CD4-positive, alpha-beta T cell treated with Interleukin-6 for 4 hours (primary cell): ENCODE data around the gene SCP2.

Experiments used
- DNase-seq: peaks from one replicate; pipeline ENCODE4 v3.0.0-alpha.2; 2020; ENCODE audit warnings: mixed read lengths

SCP2 gene

DNA sequence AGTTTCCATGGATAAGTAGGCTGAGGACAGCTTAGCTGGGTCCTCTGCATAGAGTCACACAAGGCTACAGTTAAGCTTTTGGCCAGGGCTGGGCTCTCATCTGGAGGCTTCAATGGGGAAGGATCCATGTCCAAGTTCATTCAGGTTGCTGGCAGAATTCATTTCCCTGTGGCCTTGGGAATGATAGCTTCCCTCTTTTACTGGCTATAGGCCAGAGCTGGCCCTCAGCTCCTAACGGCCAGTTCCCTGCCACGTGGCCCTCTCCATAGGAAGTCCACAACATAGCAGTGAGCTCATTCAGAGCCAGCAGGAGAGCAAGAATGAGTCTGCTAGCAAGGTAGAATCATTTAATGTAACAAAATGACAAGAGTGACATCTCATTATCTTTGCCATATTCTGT, 119.9 kb downstream of the SCP2 start:
- DNase-seq, result no peak

GRCh38 chr1:53047737-53048736, 121.0 kb downstream of the SCP2 start:
- DNase-seq, result no peak

GRCh38 chr1:53048960-53049573, 122.0 kb downstream of the SCP2 start:
- no peak for DNase-seq

DNA sequence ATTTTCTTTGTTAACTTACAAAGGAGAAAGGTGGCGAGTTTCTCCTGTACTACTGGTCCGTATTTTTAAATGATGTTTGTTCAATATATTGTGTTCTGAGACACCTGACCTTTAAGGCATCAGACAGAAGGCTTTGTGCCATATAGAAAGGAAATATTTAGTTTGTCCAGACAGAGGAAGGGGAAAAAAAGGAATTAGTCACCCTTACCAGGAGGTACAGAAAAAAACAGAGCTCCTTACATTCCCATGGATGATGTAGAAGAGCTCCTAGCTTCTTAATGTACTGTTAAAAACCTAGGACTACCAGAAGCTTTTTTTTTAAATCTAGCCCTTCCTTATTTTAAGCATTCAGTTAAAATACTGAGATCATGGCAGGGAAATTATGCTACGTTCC, 122.5 kb downstream of the SCP2 start:
- DNase-seq, result no peak

DNA sequence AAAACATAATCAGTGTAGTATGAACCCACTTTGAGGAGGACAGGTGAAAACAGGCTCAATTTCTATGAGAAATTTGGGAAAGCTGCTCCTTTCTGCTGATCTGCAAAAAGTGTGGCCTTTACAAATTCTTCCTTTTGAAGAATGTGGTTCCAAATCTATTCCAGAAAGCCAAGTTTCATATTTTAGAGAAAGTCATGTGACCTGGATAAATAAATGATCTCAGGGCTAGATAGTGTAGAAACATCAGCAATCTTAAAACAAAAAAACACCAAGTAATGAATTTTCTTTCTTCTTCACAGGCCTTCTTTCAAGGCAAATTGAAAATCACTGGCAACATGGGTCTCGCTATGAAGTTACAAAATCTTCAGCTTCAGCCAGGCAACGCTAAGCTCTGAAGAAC, 123.2 kb downstream of the SCP2 start:
- DNase-seq, result no peak

DNA sequence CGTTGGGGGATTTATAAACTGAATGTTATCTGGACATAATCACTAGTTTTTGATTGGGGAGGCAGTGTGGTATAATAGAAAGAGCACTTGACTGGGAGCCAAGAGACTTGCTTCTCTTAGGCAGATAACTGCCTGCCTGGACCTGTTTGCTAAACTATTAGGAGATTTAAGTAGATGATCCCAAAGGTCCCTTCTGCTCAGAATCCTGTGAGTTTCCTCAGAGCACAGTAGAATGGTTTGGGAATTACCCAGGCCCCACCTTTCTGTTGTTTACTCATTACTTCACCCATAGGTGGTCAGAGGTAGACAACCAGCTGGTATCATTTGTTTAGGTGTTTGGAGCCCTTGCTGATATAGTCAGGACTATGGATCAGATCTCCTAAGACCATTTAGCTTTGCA, 124.6 kb downstream of the SCP2 start:
- no peak for DNase-seq

GRCh38 chr1:53057127-53057526, 130.1 kb downstream of the SCP2 start:
- no peak for DNase-seq

- no peak for DNase-seq
These were observed 133.5 kb downstream of the SCP2 start for GRCh38 chr1:53060579-53060978.

GRCh38 chr1:53061123-53061858, 134.2 kb downstream of the SCP2 start:
- DNase-seq, result no peak

DNA sequence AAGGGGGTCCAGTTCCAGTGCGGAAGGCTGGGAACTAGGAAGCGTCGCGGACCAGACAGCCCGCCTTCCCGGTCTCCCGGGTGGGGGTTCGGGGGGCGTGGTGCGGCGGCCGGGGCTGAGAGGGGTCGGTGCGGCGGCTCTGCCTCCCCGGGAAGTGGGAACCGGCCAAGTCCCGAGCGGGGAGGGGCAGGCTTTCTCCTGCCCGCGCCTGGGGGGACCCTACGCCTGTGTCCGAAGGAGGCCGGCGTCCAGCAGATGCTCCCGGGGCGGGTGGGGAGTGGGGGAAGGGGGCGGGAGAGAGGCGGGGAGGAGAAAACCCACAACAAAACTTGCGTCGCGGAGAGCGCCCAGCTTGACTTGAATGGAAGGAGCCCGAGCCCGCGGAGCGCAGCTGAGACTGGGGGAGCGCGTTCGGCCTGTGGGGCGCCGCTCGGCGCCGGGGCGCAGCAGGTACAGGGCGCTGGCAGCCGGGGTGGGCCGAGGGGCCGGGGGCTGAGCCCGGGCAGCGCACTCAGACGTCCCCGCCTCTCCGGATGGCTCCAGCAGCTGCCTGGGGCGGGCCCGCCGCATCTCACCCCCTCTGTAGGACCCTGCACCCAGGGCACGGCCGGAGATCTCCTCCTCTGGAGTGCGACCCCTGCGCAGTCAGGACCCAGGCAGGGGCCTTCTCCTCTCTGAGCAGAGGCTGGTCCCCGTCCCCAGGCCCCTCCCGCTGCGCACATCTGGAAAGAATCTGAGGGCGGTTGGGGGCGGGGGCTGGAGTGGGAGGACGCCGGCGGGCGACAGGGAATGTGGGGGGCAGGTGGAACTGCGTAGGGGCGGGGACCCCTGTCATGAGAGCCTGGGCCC, 135.0 kb downstream of the SCP2 start, which contains the start of gene PODN:
Gene PODN, plus strand, starts transcription at position 355 of the 849 bp plus-strand sequence. CDS start 7,643 bp downstream, outside the sequence.
- DNase-seq, result no peak

GRCh38 chr1:53062708-53063591, 135.9 kb downstream of the SCP2 start:
- no peak for DNase-seq

- no peak for DNase-seq
These were observed 136.9 kb downstream of the SCP2 start for GRCh38 chr1:53063744-53064515.

- no peak for DNase-seq
These were observed 138.3 kb downstream of the SCP2 start for GRCh38 chr1:53065391-53065790.

GRCh38 chr1:53066488-53066887, 139.4 kb downstream of the SCP2 start:
- DNase-seq, result no peak

DNA sequence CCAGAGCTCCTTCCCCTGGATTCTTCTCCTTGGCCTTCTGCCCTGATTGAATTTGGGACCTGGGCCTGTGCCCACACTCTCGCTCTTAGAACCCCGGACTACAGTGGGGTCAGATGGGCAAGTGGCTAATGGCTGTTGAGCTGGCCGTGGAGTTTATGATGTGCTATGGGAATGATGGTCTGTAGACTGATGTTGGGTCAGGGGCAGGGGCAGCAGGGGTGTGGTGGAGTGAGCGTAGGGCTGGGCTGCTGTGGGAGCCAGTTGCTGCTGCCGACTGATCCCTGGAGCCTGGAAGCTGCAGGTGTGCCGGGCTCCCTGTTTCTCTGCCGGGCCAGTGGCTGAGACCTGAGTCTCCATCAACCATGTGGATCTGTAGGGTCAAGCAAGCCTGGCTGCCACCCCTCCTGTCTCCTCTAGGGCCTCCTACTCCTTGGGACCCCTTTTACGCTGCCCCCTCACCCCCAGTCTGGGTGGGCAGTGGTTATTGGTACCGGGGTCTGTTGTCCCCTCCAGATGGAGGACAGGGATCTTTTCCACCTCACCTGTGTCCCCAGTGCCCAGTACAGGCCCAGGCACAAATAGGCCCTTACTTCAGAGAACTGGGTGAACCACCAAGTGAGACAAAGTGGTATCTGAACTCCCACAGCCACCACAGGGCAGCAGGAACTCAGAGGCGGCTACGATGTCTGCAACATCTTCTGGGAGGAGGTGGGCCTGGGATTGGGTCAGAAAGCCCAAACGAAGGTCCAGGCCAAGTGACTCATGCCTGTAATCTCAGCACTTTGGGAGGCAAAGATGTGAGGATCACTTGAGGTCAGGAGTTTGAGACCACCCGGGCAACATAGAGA, 140.0 kb downstream of the SCP2 start:
- DNase-seq, result no peak

DNA sequence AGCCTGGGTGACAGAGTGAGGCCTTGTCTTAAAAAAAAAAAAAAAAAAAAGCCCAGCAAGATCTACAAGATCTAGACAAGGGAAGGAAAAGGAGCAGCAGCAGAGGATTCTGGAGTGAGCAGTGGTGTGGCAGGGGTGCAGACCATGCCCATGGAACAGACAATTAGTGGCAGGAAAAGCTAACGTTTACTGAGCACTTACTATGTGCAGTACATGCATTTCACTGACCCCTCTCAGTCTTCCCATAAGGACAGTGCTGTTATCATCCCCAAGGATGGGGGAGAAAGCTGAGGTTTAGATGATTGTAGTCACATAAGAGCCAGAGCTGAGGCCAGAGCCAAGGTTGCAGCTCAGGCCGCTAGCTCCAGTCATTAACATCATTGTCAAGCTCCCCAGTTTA, 140.8 kb downstream of the SCP2 start:
- DNase-seq, result no peak

GRCh38 chr1:53068314-53069099, 141.4 kb downstream of the SCP2 start:
- no peak for DNase-seq

DNA sequence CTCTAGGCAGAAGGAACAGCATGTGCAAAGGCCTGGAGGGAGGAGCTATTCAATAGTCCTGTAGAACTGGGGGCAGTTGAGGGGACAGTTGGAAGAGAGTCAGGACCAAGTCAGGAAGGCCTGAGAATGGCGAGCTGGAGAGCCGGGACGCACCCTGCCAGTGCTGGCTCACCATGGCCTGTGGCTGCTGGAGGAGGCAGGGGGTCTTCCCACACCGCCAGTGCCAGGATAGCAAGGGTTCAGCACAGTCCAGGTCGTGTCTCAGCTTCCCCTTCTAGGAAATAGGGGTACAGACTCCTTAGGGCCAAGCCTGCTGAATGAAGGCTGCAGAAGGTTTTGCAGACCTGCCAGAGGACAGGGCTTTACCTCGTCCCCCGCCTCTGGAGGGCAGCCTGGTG, 142.2 kb downstream of the SCP2 start:
- DNase-seq, result no peak
